ENCODE measurements around the gene VPREB1. TPM values are rescaled to one million over a fixed set of nuclear protein-coding genes. Genes with fewer than 3 reads are reported as not detected.

VPREB1 gene
- total and polyA plus RNA-seq, 8 donors, result not detected

- H3K9me3 ChIP-seq, result no peaks in the 10 kb centered on the region
- no peaks in the 10 kb centered on the region for H3K36me3 ChIP-seq
- TF ChIP-seq, protein P1, sequence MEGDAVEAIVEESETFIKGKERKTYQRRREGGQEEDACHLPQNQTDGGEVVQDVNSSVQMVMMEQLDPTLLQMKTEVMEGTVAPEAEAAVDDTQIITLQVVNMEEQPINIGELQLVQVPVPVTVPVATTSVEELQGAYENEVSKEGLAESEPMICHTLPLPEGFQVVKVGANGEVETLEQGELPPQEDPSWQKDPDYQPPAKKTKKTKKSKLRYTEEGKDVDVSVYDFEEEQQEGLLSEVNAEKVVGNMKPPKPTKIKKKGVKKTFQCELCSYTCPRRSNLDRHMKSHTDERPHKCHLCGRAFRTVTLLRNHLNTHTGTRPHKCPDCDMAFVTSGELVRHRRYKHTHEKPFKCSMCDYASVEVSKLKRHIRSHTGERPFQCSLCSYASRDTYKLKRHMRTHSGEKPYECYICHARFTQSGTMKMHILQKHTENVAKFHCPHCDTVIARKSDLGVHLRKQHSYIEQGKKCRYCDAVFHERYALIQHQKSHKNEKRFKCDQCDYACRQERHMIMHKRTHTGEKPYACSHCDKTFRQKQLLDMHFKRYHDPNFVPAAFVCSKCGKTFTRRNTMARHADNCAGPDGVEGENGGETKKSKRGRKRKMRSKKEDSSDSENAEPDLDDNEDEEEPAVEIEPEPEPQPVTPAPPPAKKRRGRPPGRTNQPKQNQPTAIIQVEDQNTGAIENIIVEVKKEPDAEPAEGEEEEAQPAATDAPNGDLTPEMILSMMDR (IDR thresholded peaks at IDR 0.05), result no peak
- no peak overlapping the region for H3K4me3 ChIP-seq
- intact Hi-C loops (cut with DNase I), result no loop called here
- no peak overlapping the region for H3K27ac ChIP-seq
- FAIRE-seq (no peak), DNase-seq (no peak), ATAC-seq (no peak)
- H3K4me1 ChIP-seq, result peaks cover 0 to 7% (median 0%) of the 10 kb centered on the region in 3 donors
- WGBS, 2 donors, result 78% methylated on average over 5 of the region's 5 CpGs
- H3K27me3 ChIP-seq, result no peaks in the 10 kb centered on the region
Observed at GRCh38 chr22:22214819-22215329, 29.7 kb upstream of the VPREB1 start.

DNA sequence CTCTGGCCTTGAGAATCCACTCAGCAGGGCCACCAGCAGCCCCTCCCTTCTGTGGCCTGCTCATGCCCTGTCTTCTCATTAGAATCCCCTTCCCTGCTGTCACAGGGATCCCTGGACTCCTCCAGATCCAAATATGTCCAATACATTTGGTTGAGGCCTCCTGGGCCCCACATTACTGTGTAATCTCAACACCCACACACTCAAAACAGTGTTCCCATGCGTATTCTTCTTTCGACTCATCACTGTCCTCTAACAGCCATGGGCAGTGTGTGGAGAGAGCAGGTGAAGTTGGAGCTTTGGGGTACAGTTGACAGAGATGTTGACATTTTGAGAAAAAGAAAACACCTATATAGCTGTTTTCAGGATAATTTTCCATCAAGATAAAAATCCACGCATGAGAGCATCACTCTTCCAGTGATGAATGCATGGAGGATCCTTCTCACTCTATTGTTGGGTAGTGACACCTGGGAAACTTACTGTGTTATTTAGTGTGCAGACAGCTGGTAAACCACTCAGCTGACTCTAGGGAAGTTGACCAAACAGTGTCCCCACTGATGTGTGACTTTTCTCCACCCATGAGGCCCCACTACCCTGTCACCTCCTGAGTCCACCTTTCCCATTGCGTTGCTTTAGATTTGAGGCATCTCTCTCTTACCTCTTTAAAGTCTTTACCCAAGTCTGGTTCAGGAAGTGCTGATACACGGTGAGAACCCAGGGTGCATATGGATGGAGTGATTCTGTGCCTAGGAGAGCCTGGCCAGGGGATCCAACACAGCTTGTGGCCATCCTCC, 28.7 kb upstream of the VPREB1 start:
- intact Hi-C loops (cut with DNase I), result no loop called here
- Histone ChIP-seq H3K27me3 (no peaks in the 10 kb centered on the region), H3K9me3 (no peaks in the 10 kb centered on the region), H3K27ac (no peak overlapping the region), H3K4me1 (peaks cover 0 to 7% (median 0%) of the 10 kb centered on the region in 3 donors), H3K4me3 (no peak overlapping the region), H3K36me3 (no peaks in the 10 kb centered on the region)
- no peak for ATAC-seq
- TF ChIP-seq, protein P1 (IDR thresholded peaks at IDR 0.05), result no peak
- no peak for DNase-seq
- WGBS, 2 donors, result 67 to 84% methylated on average over 5 of the region's 5 CpGs
- FAIRE-seq, result no peak

DNA sequence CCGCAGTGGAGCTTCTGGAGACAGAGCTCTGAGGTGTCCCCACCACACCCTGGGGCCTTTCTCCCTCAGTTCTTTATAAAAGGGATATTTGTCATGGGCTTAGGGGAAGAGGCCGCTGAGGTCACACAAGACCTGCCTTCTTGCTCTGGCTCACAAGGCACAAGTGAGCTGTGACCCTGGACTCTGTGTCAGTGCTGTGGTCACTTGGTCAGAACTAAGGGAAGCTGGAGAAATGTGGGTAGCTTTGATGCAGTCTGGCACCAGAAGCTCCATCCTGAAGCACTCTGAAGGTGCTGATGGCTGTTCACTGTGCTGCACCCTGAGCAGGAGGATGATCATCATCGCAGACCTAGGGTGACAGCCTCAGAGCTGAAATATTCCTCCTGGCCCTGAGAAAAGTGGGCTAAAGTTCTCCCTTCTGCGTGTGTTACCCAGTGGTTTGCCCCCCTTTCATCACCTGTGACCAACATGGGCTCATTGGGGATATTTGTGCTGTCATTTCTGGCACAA, 28.1 kb upstream of the VPREB1 start:
- FAIRE-seq (no peak), ATAC-seq (no peak)

DNA sequence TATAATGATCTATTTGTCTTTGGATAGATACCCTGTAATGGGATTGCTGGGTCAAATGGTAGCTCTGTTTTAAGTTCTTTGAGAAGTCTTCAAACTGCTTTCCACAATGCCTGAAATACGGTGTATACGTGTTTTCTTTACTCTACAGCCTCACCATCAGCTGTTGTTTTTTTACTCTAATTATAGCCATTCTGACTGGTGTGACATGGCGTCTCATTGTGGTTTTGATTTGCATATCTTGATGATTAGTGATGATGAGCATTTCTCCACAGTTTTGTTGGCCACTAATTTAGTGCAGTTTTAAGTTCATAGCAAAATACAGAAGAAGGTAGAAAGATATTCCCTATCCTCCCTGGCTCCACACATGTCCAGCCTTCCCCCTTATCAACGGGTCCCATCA, 26.3 kb upstream of the VPREB1 start:
- no peak for FAIRE-seq
- WGBS, 2 donors, result 13 to 20% methylated on average over 4 of the region's 4 CpGs
- intact Hi-C loops (cut with DNase I), result no loop called here

More for the DNA sequence above, 28.1 kb upstream of the VPREB1 start:
- no peak for DNase-seq
- TF ChIP-seq, protein P1 (IDR thresholded peaks at IDR 0.05), result no peak
- H3K9me3 ChIP-seq, result no peaks in the 10 kb centered on the region
- H3K4me3 ChIP-seq, result no peak overlapping the region
- H3K36me3 ChIP-seq, result no peaks in the 10 kb centered on the region
- no peak overlapping the region for H3K27ac ChIP-seq
- H3K27me3 ChIP-seq, result no peaks in the 10 kb centered on the region
- peaks cover 0 to 7% (median 0%) of the 10 kb centered on the region in 3 donors for H3K4me1 ChIP-seq
- intact Hi-C loops (cut with DNase I), result no loop called here
- 85 to 95% methylated on average over 4 of the region's 4 CpGs for WGBS, 2 donors

More for the DNA sequence above, 26.3 kb upstream of the VPREB1 start:
- no peak overlapping the region for H3K27ac ChIP-seq
- ATAC-seq (no peak), DNase-seq (no peak)
- no peaks in the 10 kb centered on the region for H3K27me3 ChIP-seq
- H3K4me1 ChIP-seq, result peaks cover 0 to 7% (median 0%) of the 10 kb centered on the region in 3 donors
- H3K9me3 ChIP-seq, result no peaks in the 10 kb centered on the region
- TF ChIP-seq, protein P1 (IDR thresholded peaks at IDR 0.05), result no peak
- no peaks in the 10 kb centered on the region for H3K36me3 ChIP-seq
- no peak overlapping the region for H3K4me3 ChIP-seq

All from pancreas (tissue), 10 donors.